HL-60 (cell line): ENCODE measurements around the gene TMEM143.
"Not testable (repeated sequence)": the region's sequence is repeated elsewhere in the genome, so short reads cannot be mapped to it uniquely, and the experiment has no call there.

Experiments used
- DNase-seq, 2 experiments: peaks; one replicate each; pipeline ENCODE4 v3.0.0-alpha.2; 2010 to 2020; ENCODE audit warnings: low read depth in 1 of 2, low spot score in 1 of 2
- H3K27ac ChIP-seq: fragments of 250-450 bp; sonication (Bioruptor Pico); replicated peaks from 2 replicates; pipeline ENCODE4 v1.5.1; 2020; ENCODE audit warnings: mild to moderate bottlenecking, moderate library complexity
- H3K27me3 ChIP-seq: fragments of 250-450 bp; sonication (Bioruptor Pico); 2 replicates; pipeline ENCODE4 v1.5.1; 2021; ENCODE audit warnings: mild to moderate bottlenecking, moderate library complexity; ENCODE audit not compliant: insufficient read depth, poor library complexity, severe bottlenecking
- H3K4me3 ChIP-seq: replicated peaks from 2 replicates; pipeline ENCODE4 v1.5.1; 2011; ENCODE audit warnings: mild to moderate bottlenecking, control low read depth, low read length; ENCODE audit not compliant: insufficient read depth
- GABPA ChIP-seq: IDR thresholded peaks from 2 replicates; pipeline ENCODE4 v1.6.1; 2012; ENCODE audit warnings: low read depth
- POLR2AphosphoS5 ChIP-seq: IDR thresholded peaks from 2 replicates; pipeline ENCODE4 v1.6.1; 2012; ENCODE audit warnings: low read depth
- SPI1 ChIP-seq: IDR thresholded peaks from 2 replicates; pipeline ENCODE4 v1.6.1; 2012; ENCODE audit warnings: low read depth, mild to moderate bottlenecking, borderline replicate concordance
- TF ChIP-seq, protein P1 (sequence below): IDR thresholded peaks from one replicate; pipeline ENCODE4 v1.5.1; 2011; ENCODE audit warnings: low read length, control low read depth, inconsistent platforms; ENCODE audit not compliant: insufficient read depth
- TF ChIP-seq, protein P2 (sequence below): IDR thresholded peaks from 2 replicates; pipeline ENCODE4 v1.6.1; 2012; ENCODE audit warnings: low read depth; ENCODE audit not compliant: insufficient replicate concordance

TMEM143 gene

DNA sequence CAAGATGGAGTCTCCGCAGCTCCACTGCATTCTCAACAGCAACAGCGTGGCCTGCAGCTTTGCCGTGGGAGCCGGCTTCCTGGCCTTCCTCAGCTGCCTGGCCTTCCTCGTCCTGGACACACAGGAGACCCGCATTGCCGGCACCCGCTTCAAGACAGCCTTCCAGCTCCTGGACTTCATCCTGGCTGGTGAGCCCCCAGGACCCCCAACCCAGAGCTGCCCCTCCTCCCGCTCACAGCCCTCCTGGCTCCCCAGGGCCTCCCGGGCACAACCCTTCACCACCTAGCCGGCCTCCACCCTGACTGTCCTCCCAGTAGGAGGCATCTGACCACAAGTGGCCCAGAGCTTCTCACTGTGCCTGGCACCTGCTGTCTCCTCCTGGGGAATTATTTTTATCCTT, 9.8 kb upstream of the TMEM143 start:
- H3K27ac ChIP-seq = no peak overlapping the region
- no peak for DNase-seq

DNA sequence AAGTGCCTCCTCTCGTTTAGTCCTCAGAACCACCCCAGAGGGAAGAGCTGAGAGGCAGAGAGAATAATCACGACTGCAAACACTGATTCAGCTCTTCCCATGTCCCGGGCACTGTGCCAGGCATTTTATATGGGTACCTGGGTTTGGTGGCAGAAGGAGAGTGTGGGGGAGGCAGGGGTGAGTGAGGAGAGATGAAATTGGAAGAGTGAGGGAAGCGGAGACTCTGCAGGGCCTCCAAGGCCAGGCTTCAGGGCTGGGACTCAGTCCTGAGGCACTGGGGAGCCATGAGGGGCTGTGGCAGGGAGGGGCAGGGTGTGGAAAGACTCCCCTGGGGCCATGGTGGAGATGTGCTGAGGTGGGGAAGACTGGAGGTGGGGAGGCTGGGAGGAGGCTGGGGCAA, 9.2 kb upstream of the TMEM143 start:
- no peaks in the 10 kb centered on the region for H3K27me3 ChIP-seq
- no peak for DNase-seq
- no peak overlapping the region for H3K4me3 ChIP-seq
- no peak overlapping the region for H3K27ac ChIP-seq
- TF ChIP-seq SPI1 = no peak
- TF ChIP-seq, protein P1, sequence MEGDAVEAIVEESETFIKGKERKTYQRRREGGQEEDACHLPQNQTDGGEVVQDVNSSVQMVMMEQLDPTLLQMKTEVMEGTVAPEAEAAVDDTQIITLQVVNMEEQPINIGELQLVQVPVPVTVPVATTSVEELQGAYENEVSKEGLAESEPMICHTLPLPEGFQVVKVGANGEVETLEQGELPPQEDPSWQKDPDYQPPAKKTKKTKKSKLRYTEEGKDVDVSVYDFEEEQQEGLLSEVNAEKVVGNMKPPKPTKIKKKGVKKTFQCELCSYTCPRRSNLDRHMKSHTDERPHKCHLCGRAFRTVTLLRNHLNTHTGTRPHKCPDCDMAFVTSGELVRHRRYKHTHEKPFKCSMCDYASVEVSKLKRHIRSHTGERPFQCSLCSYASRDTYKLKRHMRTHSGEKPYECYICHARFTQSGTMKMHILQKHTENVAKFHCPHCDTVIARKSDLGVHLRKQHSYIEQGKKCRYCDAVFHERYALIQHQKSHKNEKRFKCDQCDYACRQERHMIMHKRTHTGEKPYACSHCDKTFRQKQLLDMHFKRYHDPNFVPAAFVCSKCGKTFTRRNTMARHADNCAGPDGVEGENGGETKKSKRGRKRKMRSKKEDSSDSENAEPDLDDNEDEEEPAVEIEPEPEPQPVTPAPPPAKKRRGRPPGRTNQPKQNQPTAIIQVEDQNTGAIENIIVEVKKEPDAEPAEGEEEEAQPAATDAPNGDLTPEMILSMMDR = no peak

More for the DNA sequence above, 9.8 kb upstream of the TMEM143 start:
- no peak overlapping the region for H3K4me3 ChIP-seq
- TF ChIP-seq POLR2AphosphoS5 (no peak), SPI1 (no peak), GABPA (no peak)
- TF ChIP-seq, protein P1 = no peak
- TF ChIP-seq, protein P2, sequence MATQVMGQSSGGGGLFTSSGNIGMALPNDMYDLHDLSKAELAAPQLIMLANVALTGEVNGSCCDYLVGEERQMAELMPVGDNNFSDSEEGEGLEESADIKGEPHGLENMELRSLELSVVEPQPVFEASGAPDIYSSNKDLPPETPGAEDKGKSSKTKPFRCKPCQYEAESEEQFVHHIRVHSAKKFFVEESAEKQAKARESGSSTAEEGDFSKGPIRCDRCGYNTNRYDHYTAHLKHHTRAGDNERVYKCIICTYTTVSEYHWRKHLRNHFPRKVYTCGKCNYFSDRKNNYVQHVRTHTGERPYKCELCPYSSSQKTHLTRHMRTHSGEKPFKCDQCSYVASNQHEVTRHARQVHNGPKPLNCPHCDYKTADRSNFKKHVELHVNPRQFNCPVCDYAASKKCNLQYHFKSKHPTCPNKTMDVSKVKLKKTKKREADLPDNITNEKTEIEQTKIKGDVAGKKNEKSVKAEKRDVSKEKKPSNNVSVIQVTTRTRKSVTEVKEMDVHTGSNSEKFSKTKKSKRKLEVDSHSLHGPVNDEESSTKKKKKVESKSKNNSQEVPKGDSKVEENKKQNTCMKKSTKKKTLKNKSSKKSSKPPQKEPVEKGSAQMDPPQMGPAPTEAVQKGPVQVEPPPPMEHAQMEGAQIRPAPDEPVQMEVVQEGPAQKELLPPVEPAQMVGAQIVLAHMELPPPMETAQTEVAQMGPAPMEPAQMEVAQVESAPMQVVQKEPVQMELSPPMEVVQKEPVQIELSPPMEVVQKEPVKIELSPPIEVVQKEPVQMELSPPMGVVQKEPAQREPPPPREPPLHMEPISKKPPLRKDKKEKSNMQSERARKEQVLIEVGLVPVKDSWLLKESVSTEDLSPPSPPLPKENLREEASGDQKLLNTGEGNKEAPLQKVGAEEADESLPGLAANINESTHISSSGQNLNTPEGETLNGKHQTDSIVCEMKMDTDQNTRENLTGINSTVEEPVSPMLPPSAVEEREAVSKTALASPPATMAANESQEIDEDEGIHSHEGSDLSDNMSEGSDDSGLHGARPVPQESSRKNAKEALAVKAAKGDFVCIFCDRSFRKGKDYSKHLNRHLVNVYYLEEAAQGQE = no peak
- no peaks in the 10 kb centered on the region for H3K27me3 ChIP-seq

DNA sequence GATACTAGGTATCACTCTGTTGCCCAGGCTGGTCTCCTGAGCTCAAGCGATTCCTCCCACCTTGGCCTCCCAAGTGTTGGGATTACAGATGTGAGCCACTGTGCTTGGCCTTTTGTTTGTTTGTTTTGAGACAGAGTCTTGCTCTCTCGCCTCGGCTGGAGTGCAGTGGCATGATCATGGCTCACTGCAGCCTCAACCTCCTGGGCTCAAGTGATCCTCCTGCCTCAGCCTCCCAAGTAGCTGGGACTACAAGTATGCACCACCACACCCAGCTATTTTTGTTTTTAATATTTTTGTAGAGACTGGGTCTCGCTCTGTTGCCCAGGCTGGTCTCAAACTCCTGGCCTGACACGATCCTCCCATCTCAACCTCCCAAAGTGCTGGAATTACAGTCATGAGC, 8.0 kb upstream of the TMEM143 start:
- H3K27me3 ChIP-seq, H3K4me3 ChIP-seq, DNase-seq, H3K27ac ChIP-seq: not testable (repeated sequence)

DNA sequence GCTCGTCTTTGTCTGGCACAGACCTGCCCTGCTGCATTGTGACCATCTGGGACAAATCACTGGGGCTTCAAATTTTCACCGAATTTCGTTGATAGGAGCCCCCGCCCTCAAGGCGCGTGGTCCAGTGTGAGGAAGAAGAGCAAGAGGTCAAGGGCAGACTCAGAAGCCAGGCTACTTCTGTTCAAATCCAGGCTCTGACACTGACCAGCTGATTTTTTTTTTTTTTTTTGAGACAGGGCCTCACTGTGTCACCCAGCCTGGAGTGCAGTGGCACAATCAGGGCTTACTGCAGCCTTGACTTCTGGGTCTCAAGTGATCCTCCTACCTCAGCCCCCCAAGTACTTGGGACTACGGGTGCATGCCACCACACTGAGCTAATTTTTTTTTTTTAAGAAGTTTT, 7.6 kb upstream of the TMEM143 start:
- no peak for DNase-seq
- TF ChIP-seq, protein P1 = no peak
- TF ChIP-seq POLR2AphosphoS5 = no peak
- no peak for TF ChIP-seq GABPA
- TF ChIP-seq, protein P2 = no peak
- no peak for TF ChIP-seq SPI1
- H3K27me3 ChIP-seq = no peaks in the 10 kb centered on the region
- H3K4me3 ChIP-seq = no peak overlapping the region
- no peak overlapping the region for H3K27ac ChIP-seq
